Fibroblast of skin of left biceps (primary cell): ENCODE results near the gene CTXN1.
"Not testable (repeated sequence)": the region's sequence is repeated elsewhere in the genome, so short reads cannot be mapped to it uniquely, and the experiment has no call there.

Experiments
- DNase-seq, 2 experiments: peaks; one replicate each; pipeline ENCODE4 v3.0.0-alpha.2; 2013; ENCODE audit warnings: low read depth in 2 of 2

Gene CTXN1

GRCh38 chr19:7926021-7926726, at the start of gene CTXN1:
Gene CTXN1, minus strand, starts transcription at chr19:7926135. Its CDS starts 597 bp downstream, at chr19:7925538.
- DNase-seq: no peak

- no peak for DNase-seq
Measured at GRCh38 chr19:7975037-7975436, 49.1 kb upstream of the CTXN1 start.

GRCh38 chr19:7973883-7974282, 47.9 kb upstream of the CTXN1 start:
- DNase-seq: no peak

GRCh38 chr19:7971553-7972520, 45.9 kb upstream of the CTXN1 start:
- no peak for DNase-seq

GRCh38 chr19:7970716-7971448, 44.9 kb upstream of the CTXN1 start:
- no peak for DNase-seq

DNA sequence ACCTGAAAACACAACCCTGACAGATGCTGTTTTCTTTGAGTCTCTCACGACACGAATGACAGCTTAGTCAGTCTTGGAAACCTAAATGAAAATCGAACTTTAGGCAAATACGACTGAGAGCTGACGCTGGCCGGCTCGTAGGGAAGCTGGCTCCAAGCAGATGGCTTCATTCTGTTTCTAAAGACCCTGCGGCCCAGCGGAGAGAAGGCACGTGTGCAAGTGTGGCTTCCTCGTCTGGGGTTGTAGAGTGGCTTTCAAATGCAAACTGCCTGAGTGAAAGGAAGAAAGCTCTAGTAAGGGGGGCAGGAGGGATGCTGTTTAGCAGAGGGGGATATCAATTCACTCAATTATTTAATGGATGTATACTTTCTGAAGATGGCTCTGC, 43.6 kb upstream of the CTXN1 start:
- DNase-seq: no peak

DNA sequence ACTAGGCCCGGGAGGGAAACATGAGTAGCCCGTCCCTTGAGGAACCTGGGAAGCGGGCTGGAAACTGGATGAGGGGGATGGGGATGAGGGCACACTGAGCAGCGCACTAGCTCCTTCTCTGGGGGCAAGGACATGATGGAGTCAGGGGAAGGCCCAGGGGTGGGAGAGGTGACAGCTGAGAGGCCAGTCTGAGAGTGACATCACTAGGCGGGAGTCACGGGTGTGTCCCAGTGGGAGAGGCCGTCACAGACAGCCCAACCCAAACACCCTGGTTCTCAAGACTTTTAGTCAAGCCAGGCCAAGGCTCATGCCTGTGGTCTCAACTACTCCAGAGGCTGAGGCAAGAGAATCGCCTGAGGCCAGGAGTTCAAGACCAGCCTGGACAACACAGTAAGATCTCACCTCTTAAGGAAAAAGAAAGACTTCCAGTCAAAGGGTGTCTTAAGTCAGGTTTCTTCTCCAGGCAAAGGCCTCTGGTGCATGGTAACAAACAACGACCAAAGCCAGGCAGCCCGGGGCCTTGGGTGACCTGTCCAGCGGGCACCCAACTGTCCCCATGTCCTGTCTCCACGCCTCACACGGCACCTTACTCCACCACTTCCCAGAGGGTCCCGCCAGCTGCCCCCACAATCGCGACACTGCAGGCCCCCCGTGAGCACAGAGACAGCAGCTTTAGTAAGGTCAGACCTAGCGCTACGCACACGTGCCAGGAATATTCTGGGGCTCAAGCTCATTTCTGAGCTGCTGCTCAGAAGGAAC, 43.0 kb upstream of the CTXN1 start:
- no peak for DNase-seq

DNA sequence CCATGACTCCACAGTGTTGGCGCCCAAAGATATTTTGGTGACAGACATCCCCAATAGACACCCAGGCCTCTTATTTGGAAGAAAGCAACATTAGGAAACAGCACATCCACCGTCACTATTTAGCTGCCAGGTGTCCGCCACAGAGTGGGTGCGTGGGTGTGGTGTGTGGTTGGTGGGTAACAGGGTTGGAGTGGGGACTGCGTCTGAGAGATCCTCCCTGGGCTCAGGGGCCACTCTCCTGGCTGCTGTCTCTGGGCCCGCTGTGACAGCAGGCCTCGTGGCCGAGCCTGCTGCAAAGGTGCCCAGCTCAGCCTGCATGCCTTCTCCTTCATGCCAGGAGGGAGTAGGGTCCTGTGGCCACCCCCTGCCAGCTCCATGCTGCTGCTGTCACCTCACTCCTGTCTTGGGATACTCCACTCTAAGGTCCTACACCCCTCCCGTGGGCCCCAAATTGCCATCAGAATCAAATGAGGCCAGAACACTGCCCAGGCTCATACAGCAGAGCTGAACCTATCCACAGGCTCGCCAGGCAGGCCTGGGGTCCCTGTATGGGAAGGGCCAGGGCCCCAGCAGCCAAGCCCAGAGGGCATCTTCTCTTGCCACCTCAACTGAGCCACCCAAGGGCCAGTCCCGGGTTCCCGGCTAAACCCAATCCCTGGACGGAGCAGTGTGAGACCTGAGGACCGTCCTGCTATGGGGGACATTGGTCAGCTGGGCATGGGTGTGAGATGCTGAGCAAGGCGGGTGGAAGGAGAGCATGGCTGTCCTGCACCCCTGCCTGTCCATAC, 42.3 kb upstream of the CTXN1 start:
- DNase-seq: no peak

- no peak for DNase-seq
Measured at GRCh38 chr19:7965921-7966665, 40.2 kb upstream of the CTXN1 start.

DNA sequence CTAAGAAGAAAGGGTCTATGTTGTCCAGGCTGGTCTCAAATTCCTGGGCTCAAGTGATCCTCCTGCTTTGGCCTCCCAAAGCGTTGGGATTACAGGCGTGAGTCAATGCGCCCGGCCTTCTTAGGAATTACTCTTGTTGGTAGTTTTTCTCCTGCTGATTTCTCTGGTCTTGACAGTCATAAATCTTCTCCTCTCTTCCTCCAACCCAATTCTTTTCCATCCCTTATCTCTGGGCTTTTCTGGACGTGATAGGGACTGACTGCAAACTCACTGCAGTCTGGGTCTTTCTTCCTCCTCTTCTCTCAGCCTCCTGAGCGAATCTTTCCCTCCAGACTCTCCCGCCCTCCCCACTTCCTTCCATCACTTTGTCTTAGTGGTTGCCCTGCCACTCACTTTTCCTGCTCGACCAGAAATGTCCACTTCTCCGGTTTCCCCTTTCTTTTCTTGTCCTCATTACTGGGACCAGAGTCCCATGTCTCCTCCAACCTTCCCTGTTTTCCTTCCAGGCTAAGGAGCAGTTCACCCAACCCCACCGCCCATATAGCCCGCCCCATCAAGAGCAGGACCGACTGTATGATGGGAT, 39.4 kb upstream of the CTXN1 start:
- no peak for DNase-seq

DNA sequence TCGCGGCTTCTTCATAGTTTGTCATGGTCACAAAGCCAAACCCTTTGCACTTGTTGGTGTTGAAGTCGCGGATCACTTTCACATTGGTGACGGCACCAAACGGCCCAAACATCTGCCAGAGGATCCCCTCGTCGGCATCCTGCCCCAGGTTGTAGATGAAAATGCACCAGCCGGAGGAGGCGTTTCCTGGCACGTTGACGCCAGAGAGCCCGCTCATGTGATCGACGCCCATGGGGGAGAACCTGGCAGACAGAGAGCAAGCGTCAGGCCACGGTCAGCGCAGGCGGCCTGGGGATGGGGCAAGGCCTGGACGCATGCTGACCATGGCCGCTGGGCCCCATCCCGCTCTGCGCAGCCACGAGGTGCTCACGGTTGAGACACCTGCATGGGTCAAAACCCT, 37.6 kb upstream of the CTXN1 start:
- no peak for DNase-seq

GRCh38 chr19:7962644-7963268, 36.8 kb upstream of the CTXN1 start:
- DNase-seq: no peak

GRCh38 chr19:7961920-7962626, 36.1 kb upstream of the CTXN1 start:
- DNase-seq: no peak

- DNase-seq: not testable (repeated sequence)
Measured at GRCh38 chr19:7961082-7961481, 35.1 kb upstream of the CTXN1 start.

GRCh38 chr19:7959211-7959610, 33.3 kb upstream of the CTXN1 start:
- DNase-seq: no peak

GRCh38 chr19:7955696-7956095, 29.8 kb upstream of the CTXN1 start:
- DNase-seq: no peak

- no peak for DNase-seq
Measured at GRCh38 chr19:7953576-7953975, 27.6 kb upstream of the CTXN1 start.

DNA sequence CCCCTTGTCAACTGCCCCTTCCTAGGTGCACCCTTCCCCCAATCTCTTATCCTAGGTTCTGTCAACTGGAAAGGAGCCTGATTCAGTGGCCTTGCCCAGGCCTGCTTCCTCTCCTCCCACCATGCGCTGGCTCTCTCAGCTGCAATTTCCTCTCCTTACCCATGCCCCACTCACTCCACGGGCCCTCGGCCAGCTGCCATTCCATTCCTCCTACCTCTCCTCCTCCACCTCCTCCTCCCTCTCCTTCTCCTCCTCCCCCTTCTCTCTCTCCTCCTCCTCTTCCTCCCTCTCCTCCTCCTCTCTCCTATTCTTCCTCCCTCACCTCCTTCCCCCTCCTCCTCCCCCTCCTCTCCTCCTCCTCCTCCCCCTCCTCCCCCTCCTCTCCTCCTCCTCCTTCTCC, 27.1 kb upstream of the CTXN1 start:
- no peak for DNase-seq

DNA sequence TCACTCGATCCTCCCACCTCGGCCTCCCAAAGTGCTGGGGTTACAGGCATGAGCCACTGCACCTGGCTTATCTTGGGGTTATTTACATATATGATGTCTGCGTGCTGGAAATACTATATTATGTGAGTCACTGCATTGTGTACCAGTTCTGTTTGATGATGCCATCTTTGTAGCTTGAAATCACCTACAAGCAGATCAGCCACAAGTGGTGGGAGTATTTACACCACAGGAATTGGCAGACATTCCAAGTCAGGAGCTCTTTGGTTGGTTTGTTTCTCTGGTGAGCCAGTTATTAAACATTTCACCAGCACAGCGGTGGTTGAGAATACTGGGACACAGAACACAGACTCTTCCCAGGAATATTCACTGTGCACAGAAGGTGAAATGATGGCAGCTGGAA, 22.0 kb upstream of the CTXN1 start:
- no peak for DNase-seq
